K562 (cell line): Measurements from ENCODE around the gene COL15A1. TPM values are rescaled to one million over a fixed set of nuclear protein-coding genes. Genes with fewer than 3 reads are reported as not detected.

Experiments used
- CBFB ChIP-seq: sonication (generic); formaldehyde crosslinking; IDR thresholded peaks from 2 replicates; pipeline ENCODE4 v1.4.0; 2020; ENCODE audit warnings: mild to moderate bottlenecking, missing genetic modification reagents
- COPS2 ChIP-seq: fragments of 450-650 bp; conservative IDR thresholded peaks from 2 replicates; pipeline ENCODE4 v1.6.1; 2016; ENCODE audit warnings: mild to moderate bottlenecking, moderate library complexity
- ERF ChIP-seq: fragments of 450-650 bp; formaldehyde crosslinking; IDR thresholded peaks from 2 replicates; pipeline ENCODE4 v1.4.0; 2020; ENCODE audit warnings: mild to moderate bottlenecking, mixed read lengths
- MYC ChIP-seq, 2 experiments: fragments of 250-450 bp in 1 of 2; sonication (Bioruptor Pico) in 1 of 2; IDR thresholded peaks; 2 replicates each; pipeline versions ENCODE4 v1.5.1 to v1.6.1; 2012 to 2021; ENCODE audit warnings: low read depth in 2 of 2, borderline replicate concordance in 1 of 2, improper control_type of control experiment in 1 of 2, low read length in 1 of 2, mild to moderate bottlenecking in 1 of 2, moderate library complexity in 1 of 2
- NBN ChIP-seq: fragments of 450-650 bp; IDR thresholded peaks from 2 replicates; pipeline ENCODE4 v1.6.1; 2016; ENCODE audit warnings: low read depth, mild to moderate bottlenecking
- NFIC ChIP-seq: fragments of 450-650 bp; IDR thresholded peaks from 2 replicates; pipeline ENCODE4 v1.6.1; 2017; ENCODE audit warnings: mild to moderate bottlenecking, inconsistent platforms
- RB1 ChIP-seq: fragments of 450-650 bp; IDR thresholded peaks from 2 replicates; pipeline ENCODE4 v1.6.1; 2017; ENCODE audit warnings: low read depth, mild to moderate bottlenecking
- ZNF445 ChIP-seq: fragments of 250-450 bp; sonication (Bioruptor Pico); IDR thresholded peaks from 2 replicates; pipeline ENCODE4 v1.4.0; 2020; ENCODE audit warnings: low read depth, mild to moderate bottlenecking, moderate library complexity
- polyA plus RNA-seq, 8 experiments: library from polyadenylated mRNA; depleted of rRNA in 4 of 8; stranded (reverse) in 5 of 8; unstranded in 3 of 8; fragments of >200 nt; fragmentation: Nextera tagmentation in 2 of 8; fragmentation: Illumina TruSeq in 1 of 8; extraction: Ambion mirVana in 2 of 8; extraction: Trizol in 1 of 8; gene quantifications; 2 replicates each; pipeline versions ENCODE4 v1.2.1 to v1.2.3, GENCODE V29; 2011 to 2014; ENCODE audit warnings: inconsistent platforms in 1 of 8, missing spikeins in 1 of 8
- total RNA-seq, 7 experiments: library from RNA; depleted of rRNA in 6 of 7; stranded (reverse); fragments of >200 nt in 6 of 7; fragmentation: Illumina TruSeq in 2 of 7; extraction: Trizol in 2 of 7; gene quantifications; 2 replicates each; pipeline versions ENCODE4 v1.2.1 to v1.2.3, GENCODE V29; 2011 to 2021; ENCODE audit warnings: low replicate concordance in 1 of 7
- TF ChIP-seq, protein P1 (sequence below), 2 experiments: fragments of 450-650 bp; formaldehyde crosslinking in 1 of 2; IDR thresholded peaks; 2 replicates each; pipeline versions ENCODE4 v1.4.0 to v1.6.1; 2014 to 2020; ENCODE audit warnings: mild to moderate bottlenecking in 2 of 2, borderline replicate concordance in 1 of 2, low read depth in 1 of 2
- TF ChIP-seq, protein P2 (sequence below): sonication (generic); formaldehyde crosslinking; IDR thresholded peaks from 2 replicates; pipeline ENCODE4 v1.8.0; 2022; ENCODE audit warnings: missing genetic modification reagents, mild to moderate bottlenecking, moderate library complexity, borderline replicate concordance
- TF ChIP-seq, protein P3 (sequence below): sonication (generic); formaldehyde crosslinking; IDR thresholded peaks from 2 replicates; pipeline ENCODE4 v1.8.0; 2022; ENCODE audit warnings: mild to moderate bottlenecking, missing genetic modification reagents
- TF ChIP-seq, protein P4 (sequence below): fragments of 250-450 bp; sonication (Bioruptor Pico); IDR thresholded peaks from 2 replicates; pipeline ENCODE4 v1.4.0; 2020; ENCODE audit warnings: mild to moderate bottlenecking, moderate library complexity

Gene COL15A1
- total and polyA plus RNA-seq, 9 of the 15 experiments (the other 6 are each of a cell fraction or from before 2014, with no cell fraction given): 0.46 to 5.1 (median 2.6) TPM

DNA sequence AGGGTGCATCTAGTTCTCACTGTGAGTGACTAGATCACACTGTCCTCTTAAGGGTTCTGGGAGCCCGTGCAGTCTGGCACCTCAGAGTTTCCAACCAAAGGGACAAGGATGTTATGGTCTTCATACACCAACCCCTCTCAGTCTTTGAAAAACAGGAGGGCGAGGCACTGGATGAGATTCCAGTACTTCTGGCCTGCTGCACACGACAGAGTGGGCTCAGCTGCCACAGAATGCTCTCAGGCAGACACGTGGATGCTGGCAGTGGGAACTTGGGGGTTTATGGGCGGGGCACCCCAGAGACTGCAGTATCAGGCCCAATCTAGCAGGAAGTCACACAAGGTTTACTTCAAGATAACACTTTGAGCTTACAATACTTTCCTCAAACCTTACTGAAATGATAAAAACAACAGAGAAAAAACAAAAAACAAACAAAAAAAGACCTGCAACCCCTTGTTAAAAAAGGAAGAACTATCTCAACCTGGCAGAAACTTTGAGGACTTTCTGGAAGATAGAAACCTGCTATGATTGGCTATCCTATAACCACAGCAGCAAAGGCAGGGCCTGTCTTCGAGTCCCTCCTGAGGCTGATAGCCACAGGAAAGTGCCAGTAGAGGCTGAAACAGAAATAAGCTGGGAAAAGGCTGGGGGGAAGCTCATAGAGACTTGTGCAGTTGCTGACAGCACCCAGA, 132.9 kb downstream of the COL15A1 start (continued):
- TF ChIP-seq, protein P1, sequence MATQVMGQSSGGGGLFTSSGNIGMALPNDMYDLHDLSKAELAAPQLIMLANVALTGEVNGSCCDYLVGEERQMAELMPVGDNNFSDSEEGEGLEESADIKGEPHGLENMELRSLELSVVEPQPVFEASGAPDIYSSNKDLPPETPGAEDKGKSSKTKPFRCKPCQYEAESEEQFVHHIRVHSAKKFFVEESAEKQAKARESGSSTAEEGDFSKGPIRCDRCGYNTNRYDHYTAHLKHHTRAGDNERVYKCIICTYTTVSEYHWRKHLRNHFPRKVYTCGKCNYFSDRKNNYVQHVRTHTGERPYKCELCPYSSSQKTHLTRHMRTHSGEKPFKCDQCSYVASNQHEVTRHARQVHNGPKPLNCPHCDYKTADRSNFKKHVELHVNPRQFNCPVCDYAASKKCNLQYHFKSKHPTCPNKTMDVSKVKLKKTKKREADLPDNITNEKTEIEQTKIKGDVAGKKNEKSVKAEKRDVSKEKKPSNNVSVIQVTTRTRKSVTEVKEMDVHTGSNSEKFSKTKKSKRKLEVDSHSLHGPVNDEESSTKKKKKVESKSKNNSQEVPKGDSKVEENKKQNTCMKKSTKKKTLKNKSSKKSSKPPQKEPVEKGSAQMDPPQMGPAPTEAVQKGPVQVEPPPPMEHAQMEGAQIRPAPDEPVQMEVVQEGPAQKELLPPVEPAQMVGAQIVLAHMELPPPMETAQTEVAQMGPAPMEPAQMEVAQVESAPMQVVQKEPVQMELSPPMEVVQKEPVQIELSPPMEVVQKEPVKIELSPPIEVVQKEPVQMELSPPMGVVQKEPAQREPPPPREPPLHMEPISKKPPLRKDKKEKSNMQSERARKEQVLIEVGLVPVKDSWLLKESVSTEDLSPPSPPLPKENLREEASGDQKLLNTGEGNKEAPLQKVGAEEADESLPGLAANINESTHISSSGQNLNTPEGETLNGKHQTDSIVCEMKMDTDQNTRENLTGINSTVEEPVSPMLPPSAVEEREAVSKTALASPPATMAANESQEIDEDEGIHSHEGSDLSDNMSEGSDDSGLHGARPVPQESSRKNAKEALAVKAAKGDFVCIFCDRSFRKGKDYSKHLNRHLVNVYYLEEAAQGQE (IDR thresholded peaks at IDR 0.05; ENCODE audit: borderline replicate concordance): no peak
- TF ChIP-seq, protein P1 (CRISPR knock-in tag; IDR thresholded peaks at IDR 0.05; ENCODE audit: low read depth): no peak
- TF ChIP-seq ZNF445 (CRISPR knock-in tag): no peak
- TF ChIP-seq, protein P2, sequence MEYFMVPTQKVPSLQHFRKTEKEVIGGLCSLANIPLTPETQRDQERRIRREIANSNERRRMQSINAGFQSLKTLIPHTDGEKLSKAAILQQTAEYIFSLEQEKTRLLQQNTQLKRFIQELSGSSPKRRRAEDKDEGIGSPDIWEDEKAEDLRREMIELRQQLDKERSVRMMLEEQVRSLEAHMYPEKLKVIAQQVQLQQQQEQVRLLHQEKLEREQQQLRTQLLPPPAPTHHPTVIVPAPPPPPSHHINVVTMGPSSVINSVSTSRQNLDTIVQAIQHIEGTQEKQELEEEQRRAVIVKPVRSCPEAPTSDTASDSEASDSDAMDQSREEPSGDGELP (CRISPR knock-in tag): peak; percentile 28; the same call in 1 of the 2 replicates
- TF ChIP-seq, protein P3, sequence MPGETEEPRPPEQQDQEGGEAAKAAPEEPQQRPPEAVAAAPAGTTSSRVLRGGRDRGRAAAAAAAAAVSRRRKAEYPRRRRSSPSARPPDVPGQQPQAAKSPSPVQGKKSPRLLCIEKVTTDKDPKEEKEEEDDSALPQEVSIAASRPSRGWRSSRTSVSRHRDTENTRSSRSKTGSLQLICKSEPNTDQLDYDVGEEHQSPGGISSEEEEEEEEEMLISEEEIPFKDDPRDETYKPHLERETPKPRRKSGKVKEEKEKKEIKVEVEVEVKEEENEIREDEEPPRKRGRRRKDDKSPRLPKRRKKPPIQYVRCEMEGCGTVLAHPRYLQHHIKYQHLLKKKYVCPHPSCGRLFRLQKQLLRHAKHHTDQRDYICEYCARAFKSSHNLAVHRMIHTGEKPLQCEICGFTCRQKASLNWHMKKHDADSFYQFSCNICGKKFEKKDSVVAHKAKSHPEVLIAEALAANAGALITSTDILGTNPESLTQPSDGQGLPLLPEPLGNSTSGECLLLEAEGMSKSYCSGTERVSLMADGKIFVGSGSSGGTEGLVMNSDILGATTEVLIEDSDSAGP (CRISPR knock-in tag): 0 out of 2 replicates have a peak, but pooled peaks have one; percentile 15
- 0 out of 2 replicates have a peak, but pooled peaks have one; percentile 9 for TF ChIP-seq ERF (CRISPR knock-in tag)
- TF ChIP-seq NFIC: peak; percentile 40
- no peak for TF ChIP-seq CBFB (CRISPR knock-in tag)
- peak; percentile 92 for TF ChIP-seq MYC (IDR thresholded peaks at IDR 0.05; ENCODE audit: low read depth, low read length)
- TF ChIP-seq MYC (CRISPR knock-in tag; IDR thresholded peaks at IDR 0.05; ENCODE audit: borderline replicate concordance, low read depth): peak; percentile 12; the same call in 1 of the 2 replicates
- no peak for TF ChIP-seq RB1
- TF ChIP-seq NBN: peak; percentile 25; the same call in 1 of the 2 replicates
- TF ChIP-seq COPS2: no peak
- TF ChIP-seq, protein P4, sequence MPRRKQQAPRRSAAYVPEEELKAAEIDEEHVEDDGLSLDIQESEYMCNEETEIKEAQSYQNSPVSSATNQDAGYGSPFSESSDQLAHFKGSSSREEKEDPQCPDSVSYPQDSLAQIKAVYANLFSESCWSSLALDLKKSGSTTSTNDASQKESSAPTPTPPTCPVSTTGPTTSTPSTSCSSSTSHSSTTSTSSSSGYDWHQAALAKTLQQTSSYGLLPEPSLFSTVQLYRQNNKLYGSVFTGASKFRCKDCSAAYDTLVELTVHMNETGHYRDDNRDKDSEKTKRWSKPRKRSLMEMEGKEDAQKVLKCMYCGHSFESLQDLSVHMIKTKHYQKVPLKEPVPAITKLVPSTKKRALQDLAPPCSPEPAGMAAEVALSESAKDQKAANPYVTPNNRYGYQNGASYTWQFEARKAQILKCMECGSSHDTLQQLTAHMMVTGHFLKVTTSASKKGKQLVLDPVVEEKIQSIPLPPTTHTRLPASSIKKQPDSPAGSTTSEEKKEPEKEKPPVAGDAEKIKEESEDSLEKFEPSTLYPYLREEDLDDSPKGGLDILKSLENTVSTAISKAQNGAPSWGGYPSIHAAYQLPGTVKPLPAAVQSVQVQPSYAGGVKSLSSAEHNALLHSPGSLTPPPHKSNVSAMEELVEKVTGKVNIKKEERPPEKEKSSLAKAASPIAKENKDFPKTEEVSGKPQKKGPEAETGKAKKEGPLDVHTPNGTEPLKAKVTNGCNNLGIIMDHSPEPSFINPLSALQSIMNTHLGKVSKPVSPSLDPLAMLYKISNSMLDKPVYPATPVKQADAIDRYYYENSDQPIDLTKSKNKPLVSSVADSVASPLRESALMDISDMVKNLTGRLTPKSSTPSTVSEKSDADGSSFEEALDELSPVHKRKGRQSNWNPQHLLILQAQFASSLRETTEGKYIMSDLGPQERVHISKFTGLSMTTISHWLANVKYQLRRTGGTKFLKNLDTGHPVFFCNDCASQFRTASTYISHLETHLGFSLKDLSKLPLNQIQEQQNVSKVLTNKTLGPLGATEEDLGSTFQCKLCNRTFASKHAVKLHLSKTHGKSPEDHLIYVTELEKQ (CRISPR knock-in tag): no peak
